Thoracic aorta (tissue), 2 donors: ENCODE data around the gene SAMD3. TPM values are rescaled to one million over a fixed set of nuclear protein-coding genes. Genes with fewer than 3 reads are reported as not detected.

Source experiments
- ATAC-seq: fragments of 150-250 bp; one replicate; pipeline ENCODE4 v1.8.0; 2017; ENCODE audit warnings: low read depth; ENCODE audit not compliant: insufficient number of reproducible peaks, low FRiP score
- DNase-seq: peaks from one replicate; pipeline ENCODE4 v3.0.0-alpha.2; 2020; ENCODE audit warnings: low spot score
- H3K27ac ChIP-seq, 2 donors: fragments of 200-600 bp; sonication (generic); 1 replicate in 1 of 2; 2 replicates in 1 of 2; pipeline ENCODE4 v1.5.1; 2016; ENCODE audit warnings: mild to moderate bottlenecking in 2 of 2, moderate library complexity in 2 of 2
- H3K27me3 ChIP-seq: fragments of 200-600 bp; sonication (generic); replicated peaks from 2 replicates; pipeline ENCODE4 v1.6.0; 2016; ENCODE audit warnings: mild to moderate bottlenecking; ENCODE audit not compliant: insufficient read depth
- H3K36me3 ChIP-seq: fragments of 200-600 bp; sonication (generic); one replicate; pipeline ENCODE4 v1.5.1; 2016
- H3K4me1 ChIP-seq, 2 donors: fragments of 200-600 bp; sonication (generic); 1 replicate in 1 of 2; 2 replicates in 1 of 2; pipeline versions ENCODE4 v1.5.1 to v1.6.0; 2016; ENCODE audit warnings: low read depth in 2 of 2, mild to moderate bottlenecking in 1 of 2; ENCODE audit not compliant: control insufficient read depth in 1 of 2
- H3K4me3 ChIP-seq: fragments of 200-600 bp; sonication (generic); 2 replicates; pipeline ENCODE4 v1.5.1; 2016; ENCODE audit warnings: mild to moderate bottlenecking
- H3K9me3 ChIP-seq: fragments of 200-600 bp; sonication (generic); 2 replicates; pipeline ENCODE4 v1.5.1; 2016
- CTCF ChIP-seq: fragments of 200-600 bp; sonication (generic); IDR thresholded peaks from one replicate; pipeline ENCODE4 v1.5.1; 2019; ENCODE audit warnings: antibody characterized with exemption
- total RNA-seq, 2 donors: library from RNA; depleted of rRNA; stranded (reverse); fragments of >200 nt; gene quantifications; one replicate each; pipeline versions ENCODE4 v1.1.0 to v1.2.3, GENCODE V29; 2016

Gene SAMD3
- total RNA-seq, 2 donors from 2014 or later = 1.2 to 1.8 TPM

GRCh38 chr6:130207979-130208649 is 14.6 kb downstream of the SAMD3 start:
- Histone ChIP-seq H3K27me3 (no peaks in the 10 kb centered on the region), H3K4me1 (no peaks in the 10 kb centered on the region), H3K9me3 (no peaks in the 10 kb centered on the region), H3K36me3 (no peaks in the 10 kb centered on the region), H3K4me3 (no peak overlapping the region), H3K27ac (no peak overlapping the region)
- DNase-seq (no peak), ATAC-seq (no peak)
- TF ChIP-seq CTCF = no peak

GRCh38 chr6:130206479-130206878 is 16.3 kb downstream of the SAMD3 start:
- DNase-seq = no peak
- no peak for ATAC-seq

DNA sequence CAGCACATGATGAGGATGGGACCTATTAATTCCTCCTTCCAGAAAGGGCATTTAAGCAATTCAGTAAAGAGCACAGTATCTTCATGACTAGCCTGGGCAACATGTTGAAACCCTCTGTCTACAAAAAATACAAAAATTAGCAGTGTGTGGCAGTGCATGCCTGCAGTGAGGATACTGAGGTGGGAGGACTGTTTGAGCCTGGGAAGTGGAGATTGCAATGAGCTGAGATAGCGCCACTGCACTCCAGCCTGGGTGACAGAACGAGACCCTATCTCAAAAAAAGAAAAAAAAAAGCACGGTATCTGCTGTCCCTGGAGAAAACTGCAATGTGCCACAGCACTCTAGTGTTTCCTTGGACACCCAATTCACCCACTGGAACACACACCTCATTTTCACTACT is 18.4 kb downstream of the SAMD3 start:
- no peak overlapping the region for H3K27ac ChIP-seq
- no peak for TF ChIP-seq CTCF
- no peaks in the 10 kb centered on the region for H3K36me3 ChIP-seq
- H3K4me1 ChIP-seq = no peaks in the 10 kb centered on the region
- DNase-seq (no peak), ATAC-seq (no peak)
- no peak overlapping the region for H3K4me3 ChIP-seq
- no peaks in the 10 kb centered on the region for H3K9me3 ChIP-seq
- no peaks in the 10 kb centered on the region for H3K27me3 ChIP-seq

More at GRCh38 chr6:130206479-130206878, 16.3 kb downstream of the SAMD3 start:
- no peaks in the 10 kb centered on the region for H3K27me3 ChIP-seq
- no peak overlapping the region for H3K4me3 ChIP-seq
- no peak for TF ChIP-seq CTCF
- H3K9me3 ChIP-seq = no peaks in the 10 kb centered on the region
- no peak overlapping the region for H3K27ac ChIP-seq
- no peaks in the 10 kb centered on the region for H3K36me3 ChIP-seq
- H3K4me1 ChIP-seq = no peaks in the 10 kb centered on the region

GRCh38 chr6:130203370-130203769 is 19.4 kb downstream of the SAMD3 start:
- Histone ChIP-seq H3K4me1 (no peaks in the 10 kb centered on the region), H3K4me3 (no peak overlapping the region), H3K27me3 (no peaks in the 10 kb centered on the region), H3K9me3 (no peaks in the 10 kb centered on the region), H3K27ac (no peak overlapping the region), H3K36me3 (no peaks in the 10 kb centered on the region)
- no peak for ATAC-seq
- TF ChIP-seq CTCF = no peak
- no peak for DNase-seq

- Histone ChIP-seq H3K4me3 (no peak overlapping the region), H3K27me3 (no peaks in the 10 kb centered on the region), H3K4me1 (no peaks in the 10 kb centered on the region), H3K27ac (no peak overlapping the region), H3K9me3 (no peaks in the 10 kb centered on the region), H3K36me3 (no peaks in the 10 kb centered on the region)
- DNase-seq (no peak), ATAC-seq (no peak)
- no peak for TF ChIP-seq CTCF
These were observed 20.0 kb downstream of the SAMD3 start for GRCh38 chr6:130202782-130203181.
